ENCODE data around the gene BCL2L15. TPM values are rescaled to one million over a fixed set of nuclear protein-coding genes. Genes with fewer than 3 reads are reported as not detected.

Gene BCL2L15
- total RNA-seq, 1 donor from 2014 or later, result 0.67 TPM

DNA sequence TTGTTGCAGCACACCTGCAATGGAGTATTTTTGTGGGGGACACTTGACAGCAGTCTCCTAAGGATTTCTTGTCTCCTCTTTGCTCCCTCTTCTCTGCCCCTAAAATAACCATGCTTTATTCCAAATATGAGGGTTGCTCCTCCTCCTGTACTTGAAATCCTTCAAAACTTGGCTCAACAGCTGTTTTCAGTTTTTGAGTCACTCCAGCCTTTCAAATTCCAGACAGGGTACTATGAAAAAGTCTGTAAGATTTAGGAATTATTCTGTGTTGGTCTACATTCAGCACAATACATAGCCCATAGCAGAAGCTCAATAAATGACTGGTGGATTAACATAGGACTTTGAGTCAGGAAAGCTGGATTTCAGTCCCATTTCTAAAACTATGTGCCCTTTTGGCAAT lies 11.7 kb upstream of the BCL2L15 start:
- no peak for DNase-seq (ENCODE audit: low spot score, unreplicated experiment)

DNA sequence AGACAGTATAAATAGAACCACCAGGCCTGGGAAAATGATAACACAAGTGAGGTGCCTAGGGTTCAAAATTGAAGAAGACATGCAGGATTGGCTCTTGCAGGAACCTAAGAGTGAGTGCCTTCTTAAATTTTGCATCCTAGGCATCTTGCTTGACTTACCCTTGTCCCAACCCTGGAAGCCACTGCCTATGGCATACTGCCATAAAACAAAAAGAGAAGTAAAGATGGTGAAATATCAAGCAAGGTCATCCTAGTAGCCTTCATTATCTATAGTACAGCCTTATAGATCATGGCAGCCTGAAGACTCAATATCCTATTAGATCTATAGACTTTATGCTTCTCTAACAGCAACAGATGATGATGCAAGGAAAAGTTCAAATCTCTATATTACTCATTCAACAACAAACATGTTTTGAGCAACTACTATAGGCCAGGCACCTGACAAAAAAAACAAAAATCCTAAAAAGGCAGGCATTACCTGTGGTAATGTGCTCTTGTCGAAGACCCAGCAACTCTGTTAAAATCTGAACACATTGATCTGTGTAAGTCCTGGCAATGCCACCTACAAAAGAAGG lies 10.9 kb upstream of the BCL2L15 start:
- no peaks in the 10 kb centered on the region for H3K9me3 Mint-ChIP-seq (ENCODE audit: low read depth)
- no peaks in the 10 kb centered on the region for H3K4me1 Mint-ChIP-seq (ENCODE audit: low read depth)
- H3K27me3 Mint-ChIP-seq, result no peaks in the 10 kb centered on the region
- TF ChIP-seq, protein P1, sequence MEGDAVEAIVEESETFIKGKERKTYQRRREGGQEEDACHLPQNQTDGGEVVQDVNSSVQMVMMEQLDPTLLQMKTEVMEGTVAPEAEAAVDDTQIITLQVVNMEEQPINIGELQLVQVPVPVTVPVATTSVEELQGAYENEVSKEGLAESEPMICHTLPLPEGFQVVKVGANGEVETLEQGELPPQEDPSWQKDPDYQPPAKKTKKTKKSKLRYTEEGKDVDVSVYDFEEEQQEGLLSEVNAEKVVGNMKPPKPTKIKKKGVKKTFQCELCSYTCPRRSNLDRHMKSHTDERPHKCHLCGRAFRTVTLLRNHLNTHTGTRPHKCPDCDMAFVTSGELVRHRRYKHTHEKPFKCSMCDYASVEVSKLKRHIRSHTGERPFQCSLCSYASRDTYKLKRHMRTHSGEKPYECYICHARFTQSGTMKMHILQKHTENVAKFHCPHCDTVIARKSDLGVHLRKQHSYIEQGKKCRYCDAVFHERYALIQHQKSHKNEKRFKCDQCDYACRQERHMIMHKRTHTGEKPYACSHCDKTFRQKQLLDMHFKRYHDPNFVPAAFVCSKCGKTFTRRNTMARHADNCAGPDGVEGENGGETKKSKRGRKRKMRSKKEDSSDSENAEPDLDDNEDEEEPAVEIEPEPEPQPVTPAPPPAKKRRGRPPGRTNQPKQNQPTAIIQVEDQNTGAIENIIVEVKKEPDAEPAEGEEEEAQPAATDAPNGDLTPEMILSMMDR (IDR thresholded peaks at IDR 0.05; ENCODE audit: unreplicated experiment), result no peak
- H3K36me3 Mint-ChIP-seq (ENCODE audit: insufficient read depth), result peaks cover 11% of the 10 kb centered on the region
- DNase-seq (ENCODE audit: low spot score, unreplicated experiment), result no peak
- H3K27ac Mint-ChIP-seq, result no peak overlapping the region
- H3K4me3 Mint-ChIP-seq (ENCODE audit: low read depth), result no peak overlapping the region

More for the DNA sequence above, 11.7 kb upstream of the BCL2L15 start:
- Mint-ChIP-seq H3K27me3 (no peaks in the 10 kb centered on the region), H3K4me3 (ENCODE audit: low read depth) (no peak overlapping the region), H3K27ac (no peak overlapping the region), H3K4me1 (ENCODE audit: low read depth) (peaks cover 3% of the 10 kb centered on the region), H3K9me3 (ENCODE audit: low read depth) (no peaks in the 10 kb centered on the region), H3K36me3 (ENCODE audit: insufficient read depth) (peaks cover 11% of the 10 kb centered on the region)
- TF ChIP-seq, protein P1 (IDR thresholded peaks at IDR 0.05; ENCODE audit: unreplicated experiment), result no peak

DNA sequence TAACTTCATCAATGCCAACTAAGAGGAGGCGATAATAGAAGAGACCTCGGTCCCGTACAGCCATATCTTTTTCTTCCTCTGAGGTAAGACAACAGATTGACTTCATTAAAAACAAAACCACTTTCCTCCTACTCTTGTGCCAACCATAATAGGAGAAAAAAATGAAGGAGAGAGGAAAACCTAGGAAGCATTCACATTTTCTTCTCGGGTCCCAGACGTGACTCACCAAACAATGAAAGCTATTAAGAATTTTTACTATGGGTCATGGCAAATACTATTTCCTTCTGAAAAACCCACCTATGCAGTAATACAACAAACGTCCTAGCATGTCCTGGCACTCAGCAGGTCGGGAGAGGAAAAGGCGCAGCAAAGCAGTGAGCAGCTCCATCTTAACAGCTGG lies 8.6 kb upstream of the BCL2L15 start:
- Mint-ChIP-seq H3K4me1 (ENCODE audit: low read depth) (no peaks in the 10 kb centered on the region), H3K9me3 (ENCODE audit: low read depth) (no peaks in the 10 kb centered on the region), H3K27me3 (no peaks in the 10 kb centered on the region), H3K27ac (no peak overlapping the region), H3K36me3 (ENCODE audit: insufficient read depth) (peaks cover 9% of the 10 kb centered on the region), H3K4me3 (ENCODE audit: low read depth) (no peak overlapping the region)
- TF ChIP-seq, protein P1 (IDR thresholded peaks at IDR 0.05; ENCODE audit: unreplicated experiment), result no peak
- no peak for DNase-seq (ENCODE audit: low spot score, unreplicated experiment)

DNA sequence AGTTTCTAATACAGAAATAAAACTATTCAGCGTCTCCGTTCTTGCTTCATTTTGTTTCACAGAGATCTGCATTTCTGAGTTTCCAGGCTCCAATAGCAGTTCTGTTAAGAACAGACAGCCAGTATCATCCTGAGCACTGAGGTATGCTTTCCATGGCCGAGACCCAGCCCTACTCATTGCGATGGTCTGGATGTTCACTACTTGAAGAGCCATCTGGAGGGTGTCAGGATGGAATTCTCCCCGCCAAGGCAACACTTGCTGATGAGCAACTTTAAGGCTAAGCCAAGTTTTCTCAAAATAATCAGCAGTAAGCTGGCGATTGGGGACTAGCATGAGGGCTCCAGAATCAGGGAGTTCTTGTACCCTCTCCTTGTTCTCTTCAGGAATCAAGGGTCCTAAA lies 7.7 kb upstream of the BCL2L15 start:
- Mint-ChIP-seq H3K27me3 (no peaks in the 10 kb centered on the region), H3K4me1 (ENCODE audit: low read depth) (no peaks in the 10 kb centered on the region), H3K9me3 (ENCODE audit: low read depth) (no peaks in the 10 kb centered on the region), H3K4me3 (ENCODE audit: low read depth) (no peak overlapping the region), H3K36me3 (ENCODE audit: insufficient read depth) (peaks cover 9% of the 10 kb centered on the region), H3K27ac (no peak overlapping the region)
- TF ChIP-seq, protein P1 (IDR thresholded peaks at IDR 0.05; ENCODE audit: unreplicated experiment), result no peak
- DNase-seq (ENCODE audit: low spot score, unreplicated experiment), result no peak

DNA sequence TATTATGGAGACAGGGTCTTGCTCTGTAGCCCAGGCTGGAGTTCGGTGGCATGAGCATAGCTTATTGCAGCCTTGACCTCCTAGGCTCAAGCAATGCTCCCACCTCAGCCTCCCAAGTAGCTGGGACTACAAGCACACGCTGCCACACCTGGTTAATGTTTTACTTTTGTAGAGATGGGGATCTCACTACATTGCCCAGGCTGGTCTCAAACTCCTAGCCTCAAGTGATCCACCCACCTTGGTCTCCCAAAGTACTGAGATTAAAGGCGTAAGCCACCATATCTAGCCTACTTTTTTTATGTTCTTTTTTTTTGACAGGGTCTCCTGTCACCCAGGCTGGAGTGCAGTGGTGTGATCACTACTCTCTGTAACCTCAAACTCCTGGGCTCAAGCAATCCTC lies 5.9 kb upstream of the BCL2L15 start:
- TF ChIP-seq, protein P1 (IDR thresholded peaks at IDR 0.05; ENCODE audit: unreplicated experiment), result no peak
- H3K27me3 Mint-ChIP-seq, result no peaks in the 10 kb centered on the region
- no peak overlapping the region for H3K4me3 Mint-ChIP-seq (ENCODE audit: low read depth)
- peaks cover 7% of the 10 kb centered on the region for H3K36me3 Mint-ChIP-seq (ENCODE audit: insufficient read depth)
- no peaks in the 10 kb centered on the region for H3K9me3 Mint-ChIP-seq (ENCODE audit: low read depth)
- no peak for DNase-seq (ENCODE audit: low spot score, unreplicated experiment)
- no peaks in the 10 kb centered on the region for H3K4me1 Mint-ChIP-seq (ENCODE audit: low read depth)
- no peak overlapping the region for H3K27ac Mint-ChIP-seq

All from progenitor cell of endocrine pancreas (in vitro differentiated cells).